Activated gamma-delta T cell treated with anti-CD3 and anti-CD28 coated beads, Interleukin-2, amount 50 U/mL, for 16 hours (primary cell): ENCODE measurements around the gene FAM107B.
"Not testable (repeated sequence)": the region's sequence is repeated elsewhere in the genome, so short reads cannot be mapped to it uniquely, and the experiment has no call there.

ENCODE experiments used
- DNase-seq: peaks from one replicate; pipeline ENCODE4 v3.0.0-alpha.2; 2020; ENCODE audit warnings: low read depth

FAM107B gene

GRCh38 chr10:14692344-14693076 is 82.2 kb downstream of the FAM107B start:
- no peak for DNase-seq

GRCh38 chr10:14691359-14691758 is 83.3 kb downstream of the FAM107B start:
- no peak for DNase-seq

GRCh38 chr10:14688606-14689005 is 86.1 kb downstream of the FAM107B start:
- no peak for DNase-seq

GRCh38 chr10:14688189-14688588 is 86.5 kb downstream of the FAM107B start:
- not testable (repeated sequence) for DNase-seq

GRCh38 chr10:14687340-14687739 is 87.4 kb downstream of the FAM107B start:
- DNase-seq, result no peak

GRCh38 chr10:14686356-14686755 is 88.3 kb downstream of the FAM107B start:
- no peak for DNase-seq

GRCh38 chr10:14684354-14684753 is 90.3 kb downstream of the FAM107B start:
- DNase-seq, result no peak

- no peak for DNase-seq
Observed at GRCh38 chr10:14683256-14683655, 91.4 kb downstream of the FAM107B start.

GRCh38 chr10:14681802-14682201 is 92.9 kb downstream of the FAM107B start:
- no peak for DNase-seq

GRCh38 chr10:14681305-14681704 is 93.4 kb downstream of the FAM107B start:
- no peak for DNase-seq

GRCh38 chr10:14678637-14679036 is 96.1 kb downstream of the FAM107B start:
- DNase-seq, result no peak

- DNase-seq, result no peak
Observed at GRCh38 chr10:14676732-14677131, 98.0 kb downstream of the FAM107B start.

GRCh38 chr10:14674376-14675050 is 100.2 kb downstream of the FAM107B start:
- DNase-seq, result no peak

- no peak for DNase-seq
Observed at GRCh38 chr10:14673189-14673861, 101.4 kb downstream of the FAM107B start.

- no peak for DNase-seq
Observed at GRCh38 chr10:14671386-14671831, 103.3 kb downstream of the FAM107B start.

- DNase-seq, result no peak
Observed at GRCh38 chr10:14670551-14671240, 104.0 kb downstream of the FAM107B start.

- DNase-seq, result no peak
Observed at GRCh38 chr10:14669576-14669975, 105.1 kb downstream of the FAM107B start.

GRCh38 chr10:14667781-14668180 is 106.9 kb downstream of the FAM107B start:
- DNase-seq, result no peak

- no peak for DNase-seq
Observed at GRCh38 chr10:14667280-14667679, 107.4 kb downstream of the FAM107B start.

GRCh38 chr10:14665865-14666857 is 108.5 kb downstream of the FAM107B start:
- no peak for DNase-seq

GRCh38 chr10:14665304-14665703 is 109.4 kb downstream of the FAM107B start:
- no peak for DNase-seq
